CD4-positive, alpha-beta T cell treated with Interleukin-15 for 1 hour (primary cell): ENCODE measurements around the gene NXN.
"Not testable (repeated sequence)": the region's sequence is repeated elsewhere in the genome, so short reads cannot be mapped to it uniquely, and the experiment has no call there.

Experiments
- DNase-seq: peaks from one replicate; pipeline ENCODE4 v3.0.0-alpha.2; 2020

Gene NXN

DNA sequence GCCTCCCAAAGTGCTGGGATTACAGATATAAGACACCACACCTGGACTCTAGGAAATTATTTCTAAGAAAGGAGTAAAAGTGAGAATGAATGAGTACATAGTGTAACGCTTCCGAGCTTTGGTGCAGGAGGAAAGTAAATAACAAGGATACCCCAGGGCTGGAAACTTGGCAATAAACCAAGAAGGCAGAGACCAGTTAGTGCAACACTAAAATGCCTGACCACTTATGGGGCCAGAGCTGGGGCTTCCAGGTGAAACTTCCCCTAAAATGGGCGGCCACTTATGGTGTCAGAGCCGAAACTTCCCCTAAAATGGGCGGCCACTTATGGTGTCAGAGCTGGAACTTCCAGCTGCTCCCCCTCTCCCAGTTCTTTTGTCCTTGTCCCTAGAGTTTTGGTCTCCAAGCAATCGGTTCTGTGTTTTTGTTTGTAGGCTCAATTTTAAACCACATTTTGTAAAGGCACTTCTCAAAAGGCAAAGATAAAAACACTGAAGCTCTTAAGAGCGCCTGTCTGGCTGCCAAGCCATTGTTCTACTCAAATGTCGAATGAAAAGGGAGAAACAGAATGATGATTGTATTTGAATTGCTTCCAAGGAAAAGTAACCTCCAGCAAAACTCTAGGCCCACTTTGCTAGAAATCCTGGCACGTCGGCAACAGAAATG lies 63.9 kb downstream of the NXN start:
- DNase-seq: no peak

DNA sequence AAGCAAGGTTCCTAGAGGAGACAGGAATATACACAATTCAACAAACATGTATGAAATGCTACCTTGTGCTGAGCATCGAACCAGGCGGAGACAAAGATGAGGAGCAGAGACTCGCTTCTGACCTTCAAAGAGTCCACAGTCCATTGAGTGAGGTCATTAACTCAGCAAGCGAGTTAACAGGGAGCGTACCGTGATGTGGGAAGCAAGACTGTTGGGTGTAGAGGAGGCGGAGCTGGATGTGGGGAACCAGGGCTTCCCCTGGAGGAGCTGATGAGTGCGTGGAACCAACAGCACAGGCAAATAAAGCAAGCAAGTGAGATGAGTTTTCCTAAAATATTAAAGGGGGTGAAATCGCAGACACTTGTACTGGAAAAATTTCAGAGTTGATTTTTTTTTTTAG lies 65.0 kb downstream of the NXN start:
- DNase-seq: no peak

- DNase-seq: no peak
These were observed 66.4 kb downstream of the NXN start for GRCh38 chr17:913207-913606.

GRCh38 chr17:909642-910323 lies 69.8 kb downstream of the NXN start:
- DNase-seq: no peak

- no peak for DNase-seq
These were observed 71.9 kb downstream of the NXN start for GRCh38 chr17:907725-908124.

GRCh38 chr17:905708-906107 lies 73.9 kb downstream of the NXN start:
- not testable (repeated sequence) for DNase-seq

DNA sequence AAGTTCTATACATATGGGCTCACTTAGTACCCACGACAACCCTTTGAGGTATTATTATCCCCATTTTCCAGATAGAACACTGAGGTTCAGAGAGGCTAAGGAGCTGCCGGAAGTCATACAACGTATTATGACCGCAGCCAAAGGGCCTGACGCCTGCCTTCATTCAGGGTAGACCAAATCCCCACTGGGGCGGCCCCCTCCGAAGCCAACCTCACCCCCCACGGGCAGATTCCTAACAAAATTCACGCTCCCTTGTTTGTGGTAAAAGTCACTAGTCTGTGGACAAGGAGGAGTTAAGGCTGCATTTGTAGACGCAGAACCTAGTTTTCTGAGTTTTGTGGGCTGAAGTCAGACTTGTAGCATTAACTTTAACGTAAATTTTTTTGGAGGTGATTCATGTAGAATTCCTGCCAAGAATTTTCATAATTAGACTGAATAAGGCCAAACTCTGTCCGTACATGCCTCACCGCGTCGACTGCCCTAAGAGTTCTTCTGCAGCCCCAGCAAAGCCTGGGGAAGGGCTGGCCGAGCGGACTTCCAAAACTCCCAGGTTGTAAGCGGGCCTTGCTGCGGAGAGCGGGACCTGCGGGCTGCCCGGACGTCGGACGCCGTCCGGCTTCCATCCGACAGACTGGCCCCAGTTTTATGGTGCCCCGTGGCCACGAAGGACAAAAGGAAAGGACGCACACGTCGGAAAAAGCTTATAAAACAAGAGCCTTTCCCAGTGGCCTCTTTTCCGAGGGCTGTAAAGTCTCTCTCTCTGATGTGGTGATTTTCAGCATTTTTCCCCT lies 75.7 kb downstream of the NXN start:
- no peak for DNase-seq

GRCh38 chr17:902463-902862 lies 77.1 kb downstream of the NXN start:
- DNase-seq: no peak

- DNase-seq: no peak
These were observed 77.6 kb downstream of the NXN start for GRCh38 chr17:901964-902363.

GRCh38 chr17:901191-901950 lies 78.2 kb downstream of the NXN start:
- no peak for DNase-seq

DNA sequence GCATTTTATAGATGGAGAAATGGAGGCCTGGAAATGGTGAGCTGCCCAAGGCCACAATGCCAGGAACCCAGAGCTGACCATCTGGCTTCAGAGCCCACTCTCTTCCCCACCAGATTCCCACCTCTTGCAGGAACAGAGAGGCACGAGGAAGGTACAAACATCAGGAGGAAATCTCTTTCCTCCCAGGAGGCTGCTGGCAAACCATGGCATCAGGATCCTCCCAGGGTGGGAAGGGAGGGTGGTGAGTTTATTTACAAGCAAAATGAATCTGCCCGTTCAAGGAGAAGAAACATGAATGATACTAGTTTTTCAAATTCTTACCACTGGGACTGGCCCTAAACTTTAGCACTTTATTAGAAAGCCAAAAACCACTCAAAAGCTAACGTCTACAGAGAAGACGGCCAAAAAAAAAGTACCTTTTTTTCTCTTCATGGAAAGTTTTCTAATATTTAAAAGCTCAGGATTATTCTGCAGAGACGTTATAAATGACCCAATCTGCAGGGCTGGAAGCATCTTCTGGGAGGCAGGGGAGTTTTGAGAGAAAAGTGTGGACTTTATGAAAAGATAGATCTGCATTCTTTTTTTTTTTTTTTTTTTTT lies 79.1 kb downstream of the NXN start:
- no peak for DNase-seq

DNA sequence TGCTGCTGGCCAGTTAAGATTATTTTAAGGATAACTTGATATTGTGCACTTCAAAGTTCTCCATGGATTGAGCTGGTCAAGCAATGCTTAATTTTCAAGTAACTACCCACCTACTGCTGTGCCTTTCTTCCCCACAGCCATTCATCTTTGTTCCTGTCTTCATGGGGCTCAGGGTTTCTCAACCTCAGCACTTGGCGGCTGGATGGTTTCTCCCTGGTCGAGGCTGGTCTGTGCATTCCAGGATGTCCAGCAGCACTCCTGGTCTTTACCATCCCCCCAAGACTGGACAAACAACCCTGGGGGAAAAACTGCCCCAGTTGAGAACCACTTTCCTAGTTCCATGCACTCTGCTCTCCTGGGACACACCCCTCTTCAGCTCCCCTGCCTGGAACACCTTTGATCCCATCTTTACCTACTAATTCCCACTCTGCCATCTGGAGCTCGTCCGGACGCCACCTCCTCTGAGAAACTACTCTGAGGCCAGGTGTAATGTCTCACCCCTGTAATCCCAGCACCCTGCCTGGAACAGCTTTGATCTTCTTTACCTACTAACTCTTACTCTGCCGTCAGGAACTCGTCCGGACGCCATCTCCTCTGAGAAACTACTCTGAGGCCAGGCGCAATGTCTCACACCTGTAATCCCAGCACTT lies 81.5 kb downstream of the NXN start:
- no peak for DNase-seq

DNA sequence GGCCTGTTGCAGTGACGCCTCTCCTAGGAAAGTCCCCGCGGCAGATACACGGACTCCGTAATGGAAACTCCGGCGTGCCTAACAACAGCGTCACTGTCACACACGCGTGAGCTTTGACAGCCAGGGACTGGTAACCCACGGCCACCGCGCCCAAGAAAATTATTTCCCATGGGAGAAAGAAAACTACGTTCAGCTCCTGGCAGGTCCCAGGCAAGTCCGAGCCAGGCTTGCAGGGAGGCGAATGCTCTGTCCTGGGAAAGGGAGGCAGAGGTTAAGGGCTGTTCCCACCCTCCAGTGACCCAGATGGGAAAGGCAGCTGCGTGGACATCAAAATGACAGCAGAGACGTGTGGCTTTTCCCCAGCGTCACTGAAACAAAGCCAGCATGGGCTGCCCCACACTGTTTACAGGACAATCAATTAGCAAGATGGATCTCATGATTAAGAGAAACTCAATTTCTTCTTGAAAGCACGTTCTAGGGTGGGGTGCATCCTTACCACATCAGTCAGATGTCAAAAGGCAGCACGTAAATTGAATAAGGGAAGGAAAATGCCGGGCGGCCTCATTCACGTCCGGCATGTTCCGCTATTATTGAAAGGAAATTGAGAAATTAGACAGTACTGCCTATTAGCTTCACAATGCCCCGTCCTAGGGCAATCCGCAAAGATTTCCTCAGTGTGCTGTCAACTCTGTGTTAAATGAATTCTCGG lies 82.5 kb downstream of the NXN start:
- DNase-seq: no peak

DNA sequence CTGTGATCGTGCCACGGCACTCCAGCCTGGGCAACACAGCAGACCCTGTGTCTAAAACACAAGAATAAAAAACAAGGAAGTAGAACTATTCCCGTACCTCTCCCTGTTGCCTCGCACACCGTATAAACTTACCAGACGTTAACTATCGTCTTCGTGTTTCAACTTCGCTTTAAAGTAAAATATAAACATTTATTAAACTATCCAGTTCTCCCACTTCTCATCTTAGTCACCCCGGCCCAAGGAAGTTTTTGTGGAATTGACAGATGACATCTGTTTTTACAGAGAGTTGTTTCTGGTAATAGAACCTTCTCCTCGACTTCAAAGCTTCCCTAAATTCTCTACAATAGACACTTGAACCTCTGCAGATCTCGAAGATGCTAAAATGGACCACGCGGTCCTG lies 83.1 kb downstream of the NXN start:
- DNase-seq: no peak

- no peak for DNase-seq
These were observed 86.6 kb downstream of the NXN start for GRCh38 chr17:892958-893357.

DNA sequence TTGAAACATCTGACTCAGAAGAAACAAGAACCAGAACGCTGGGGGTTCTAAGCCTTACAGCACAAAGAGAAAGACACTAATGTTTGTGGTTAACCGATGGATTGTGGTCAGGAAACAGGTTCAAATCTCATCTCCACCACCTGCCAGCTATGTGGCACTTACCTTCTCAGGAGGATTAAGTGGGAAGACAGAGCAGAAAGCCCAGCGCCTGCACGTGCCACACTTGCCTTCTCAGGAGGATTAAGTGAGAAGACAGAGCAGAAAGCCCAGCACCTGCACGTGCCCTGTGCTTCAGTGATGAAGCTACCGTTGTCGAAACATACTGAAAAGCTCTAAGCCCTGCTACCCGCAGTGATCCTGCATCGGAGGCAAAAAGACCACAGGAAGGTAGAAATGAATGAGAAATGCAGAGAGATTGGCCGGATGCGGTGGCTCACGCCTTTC lies 90.6 kb downstream of the NXN start:
- no peak for DNase-seq

DNA sequence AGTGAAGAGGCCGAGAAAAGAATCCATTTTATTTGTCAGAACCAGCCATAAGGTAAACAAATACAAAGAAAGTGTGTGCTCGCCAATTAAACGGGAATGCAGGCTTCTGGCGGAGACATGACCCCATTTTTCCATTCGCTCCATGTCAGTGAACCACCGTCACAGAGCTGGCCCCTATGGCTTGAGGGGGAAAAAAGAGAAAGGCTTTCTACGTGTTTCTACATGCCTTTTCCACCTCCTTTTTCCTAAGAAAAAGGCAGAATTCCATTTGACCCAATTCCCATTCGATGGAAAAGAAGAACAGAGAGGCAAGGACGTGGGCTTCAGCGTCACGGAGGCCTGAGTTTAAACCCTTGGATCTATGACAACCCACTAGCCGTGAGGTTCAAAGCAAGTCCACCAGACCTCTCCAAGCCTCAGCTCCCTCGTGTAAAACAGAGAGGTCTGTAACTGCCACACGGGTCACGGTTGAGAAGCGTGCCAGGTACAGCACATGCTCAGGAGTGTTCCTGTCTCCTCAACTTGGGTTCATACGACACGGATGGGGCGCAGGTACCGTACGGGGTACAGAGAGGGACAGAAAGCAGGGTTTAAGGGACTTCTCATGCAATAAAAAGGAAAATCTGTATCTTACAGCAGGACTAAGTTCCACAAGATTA lies 91.9 kb downstream of the NXN start:
- no peak for DNase-seq

- DNase-seq: no peak
These were observed 93.5 kb downstream of the NXN start for GRCh38 chr17:885971-886571.

GRCh38 chr17:883586-883962 lies 96.0 kb downstream of the NXN start:
- no peak for DNase-seq

GRCh38 chr17:882827-883585 lies 96.6 kb downstream of the NXN start:
- no peak for DNase-seq
